ENCODE measurements around the gene RAB11FIP4.

Gene RAB11FIP4

GRCh38 chr17:31527606-31528005 lies 136.1 kb downstream of the RAB11FIP4 start:
- DNase-seq = no peak

- DNase-seq = no peak
Measured at GRCh38 chr17:31528291-31528874, 136.9 kb downstream of the RAB11FIP4 start.

GRCh38 chr17:31529841-31530251 lies 138.4 kb downstream of the RAB11FIP4 start:
- no peak for DNase-seq

GRCh38 chr17:31530391-31530985 lies 139.0 kb downstream of the RAB11FIP4 start:
- DNase-seq = no peak

DNA sequence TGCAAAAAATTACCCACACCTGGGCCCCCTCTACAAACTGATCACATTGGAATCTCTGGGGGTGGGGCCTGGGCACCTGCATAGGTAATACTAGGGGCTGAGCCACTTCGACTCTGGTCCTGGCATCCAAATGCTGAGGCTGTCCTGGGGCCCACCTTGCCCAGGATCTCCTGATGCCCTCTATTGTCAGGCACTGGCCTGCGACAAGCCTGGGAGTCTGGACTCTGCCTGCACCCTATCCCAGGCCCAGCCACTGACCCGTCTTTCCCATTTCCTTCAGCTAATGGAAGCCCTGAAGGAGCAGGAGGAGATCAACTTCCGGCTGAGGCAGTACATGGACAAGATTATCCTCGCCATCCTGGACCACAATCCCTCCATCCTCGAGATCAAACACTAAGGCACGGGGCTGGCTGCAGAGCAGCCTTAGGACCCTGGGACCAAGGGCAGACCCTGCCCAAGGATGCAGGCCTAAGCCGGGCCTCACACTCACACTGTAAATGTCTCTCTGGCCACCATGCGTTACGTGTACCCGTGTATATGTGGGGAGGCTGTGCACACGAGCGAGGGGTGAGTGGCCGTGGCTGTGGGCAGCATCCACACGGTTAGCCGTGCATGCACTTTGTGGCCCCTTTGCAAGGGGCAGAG lies 140.0 kb downstream of the RAB11FIP4 start:
- no peak for DNase-seq

- DNase-seq = no peak
Measured at GRCh38 chr17:31532081-31532480, 140.6 kb downstream of the RAB11FIP4 start.

- DNase-seq = no peak
Measured at GRCh38 chr17:31532526-31532925, 141.1 kb downstream of the RAB11FIP4 start.

GRCh38 chr17:31533546-31534155 lies 142.2 kb downstream of the RAB11FIP4 start:
- no peak for DNase-seq

DNA sequence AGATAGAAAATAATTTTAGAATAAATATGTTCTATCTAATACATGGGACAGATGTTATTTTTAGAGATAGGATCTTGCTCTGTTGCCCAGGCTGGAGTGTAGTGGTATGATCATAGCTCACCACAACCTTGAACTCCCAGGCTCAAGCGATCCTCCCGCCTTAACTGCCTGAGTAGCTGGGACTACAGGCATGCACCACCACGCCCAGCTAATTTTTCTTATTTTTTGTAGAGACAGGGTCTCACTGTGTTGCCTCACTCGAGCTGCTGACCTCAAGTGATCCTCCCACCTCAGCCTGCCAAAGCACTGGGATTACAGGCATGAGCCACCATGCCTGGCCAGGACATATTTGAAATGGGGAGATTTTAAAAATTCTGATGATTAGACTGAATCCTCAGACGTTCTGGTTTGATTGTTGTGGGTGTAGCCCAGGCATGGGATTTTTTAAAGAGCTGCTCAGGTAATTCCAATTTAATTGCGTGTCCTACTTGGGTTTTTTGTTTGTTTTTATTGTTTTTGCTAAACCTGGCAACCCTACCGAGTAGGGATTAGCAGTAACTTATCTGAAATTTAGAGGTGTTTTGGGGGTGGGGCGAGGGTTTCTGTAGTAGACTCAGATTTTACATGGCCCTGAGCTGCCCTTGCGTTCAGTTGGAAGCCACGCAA lies 142.9 kb downstream of the RAB11FIP4 start:
- no peak for DNase-seq

DNA sequence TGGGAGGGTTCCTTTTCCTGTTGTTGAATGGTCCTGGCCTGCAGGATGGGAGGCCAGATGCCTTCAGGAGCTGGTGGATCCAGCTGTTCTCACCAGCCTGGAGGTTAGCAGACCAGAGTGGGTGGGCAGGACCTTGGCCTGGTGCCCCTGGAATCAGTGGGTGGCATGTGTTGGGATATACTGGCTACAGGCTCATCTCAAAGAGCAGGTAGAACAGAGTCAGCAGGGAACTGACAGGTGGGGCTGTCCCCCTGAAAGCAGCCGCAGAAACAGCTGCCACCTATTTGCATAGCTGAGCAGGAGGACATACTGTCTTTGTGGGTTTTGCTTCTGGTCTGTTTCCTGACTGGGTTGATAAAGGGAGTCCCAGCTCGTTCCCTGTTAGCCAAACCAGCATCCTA lies 144.1 kb downstream of the RAB11FIP4 start:
- DNase-seq = no peak

DNA sequence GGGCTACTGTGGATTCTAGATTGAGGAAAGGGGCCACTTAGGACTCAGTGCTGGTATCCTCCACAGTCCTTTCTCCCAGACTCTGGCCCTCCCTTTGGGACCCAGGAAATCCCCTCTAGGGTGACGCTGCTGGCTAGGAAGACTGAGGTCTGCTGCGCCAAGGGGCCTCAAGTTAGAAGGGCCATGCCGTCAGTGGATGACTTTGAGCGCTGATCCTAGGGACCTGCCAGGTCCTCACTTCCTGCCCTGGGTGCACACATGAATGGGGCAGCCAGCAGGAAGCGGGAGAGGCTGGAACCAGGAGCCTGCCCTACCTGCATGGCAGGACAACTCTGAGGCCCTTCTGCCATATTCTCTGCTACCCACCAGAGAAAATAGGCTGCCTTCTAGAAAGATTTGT lies 145.0 kb downstream of the RAB11FIP4 start:
- DNase-seq = no peak

DNA sequence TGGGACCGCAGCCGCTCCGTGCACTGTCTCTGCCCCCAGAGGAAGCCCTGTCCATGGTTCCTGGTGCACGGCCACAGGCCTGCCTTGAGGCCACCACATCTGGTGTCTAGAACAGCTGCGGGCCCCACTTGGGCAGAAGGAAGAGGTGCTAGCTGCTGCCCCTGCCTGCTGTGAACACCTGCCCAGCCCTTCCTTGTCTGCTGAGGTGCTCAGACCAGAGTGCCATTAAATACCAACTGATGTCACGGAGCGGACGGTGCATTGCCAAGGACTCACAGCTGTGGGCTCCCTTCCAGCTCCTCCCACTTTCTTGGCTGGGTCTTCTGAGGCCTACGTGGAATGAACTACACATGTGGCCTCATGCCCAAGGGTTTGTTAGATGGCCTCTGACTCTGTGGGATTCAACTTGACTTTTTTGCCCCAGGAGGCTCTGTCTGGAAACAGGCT lies 146.1 kb downstream of the RAB11FIP4 start:
- no peak for DNase-seq

DNA sequence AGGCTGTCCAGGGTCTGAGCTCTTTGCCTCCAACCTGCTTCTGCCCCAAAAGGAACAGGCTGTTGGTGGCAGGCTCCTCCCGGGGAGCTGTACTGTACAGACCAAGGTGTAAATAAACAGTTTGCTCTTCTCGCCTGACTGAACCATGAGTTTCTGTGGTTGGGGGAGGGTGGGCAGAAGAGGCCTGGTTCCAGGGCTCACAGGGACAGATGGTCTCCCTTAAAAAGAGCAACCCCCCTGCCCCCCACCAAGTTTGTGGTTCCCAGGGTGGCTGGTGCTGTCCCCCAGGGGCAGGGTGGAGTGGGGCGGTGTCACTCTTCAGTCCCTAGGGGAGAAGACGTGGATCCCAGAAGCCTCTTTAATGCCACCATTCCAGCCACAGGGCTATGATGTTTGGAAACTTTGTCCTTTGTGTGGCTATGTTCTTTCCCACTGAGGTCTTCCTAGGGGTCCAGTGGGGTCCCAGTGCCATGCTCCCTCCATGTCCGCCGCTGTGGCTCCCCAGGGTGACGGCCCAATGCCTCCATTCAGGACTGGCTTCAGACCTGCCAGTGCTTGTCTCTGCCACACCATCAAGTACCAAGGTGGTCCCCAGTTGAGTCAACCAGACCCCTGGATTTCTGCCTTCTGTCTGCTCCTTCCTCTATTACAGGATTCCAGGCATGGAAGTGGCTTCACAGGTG lies 146.7 kb downstream of the RAB11FIP4 start:
- DNase-seq = no peak

DNA sequence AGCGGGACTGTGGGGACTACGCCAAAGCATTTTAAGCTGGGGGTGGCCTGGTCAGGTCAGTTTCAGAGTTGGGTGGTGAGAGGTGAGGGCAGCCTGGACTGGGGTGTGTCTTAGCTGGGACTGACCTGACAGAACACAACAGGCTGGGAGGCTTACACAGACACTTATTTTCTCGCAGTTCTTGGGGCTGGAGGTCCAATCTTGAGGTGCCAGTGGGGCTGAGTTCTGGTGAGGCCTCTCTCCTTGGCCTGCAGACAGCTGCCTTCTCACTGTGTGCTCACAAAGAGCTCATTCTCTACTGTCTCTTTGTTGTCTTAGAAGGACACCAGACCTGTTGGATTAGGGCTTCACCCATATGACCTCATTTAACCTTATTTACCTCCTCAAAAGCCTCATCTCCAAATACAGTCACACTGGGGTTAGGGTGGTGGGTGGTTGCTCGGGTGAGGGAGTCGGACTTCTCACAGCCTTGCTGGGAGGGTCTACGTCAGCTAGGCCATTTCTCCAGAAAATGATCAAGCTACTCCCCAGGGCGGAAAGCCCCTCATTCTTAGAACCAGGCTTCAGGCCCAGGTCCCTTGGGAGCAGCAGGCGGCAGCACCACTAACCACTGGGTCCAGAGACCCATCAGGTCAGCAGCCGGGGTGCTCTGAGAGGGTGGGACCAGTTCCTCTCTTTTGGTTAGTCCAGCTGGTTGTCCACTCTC lies 149.3 kb downstream of the RAB11FIP4 start:
- no peak for DNase-seq

- no peak for DNase-seq
Measured at GRCh38 chr17:31541559-31541958, 150.1 kb downstream of the RAB11FIP4 start.

- no peak for DNase-seq
Measured at GRCh38 chr17:31544186-31544585, 152.7 kb downstream of the RAB11FIP4 start.

DNA sequence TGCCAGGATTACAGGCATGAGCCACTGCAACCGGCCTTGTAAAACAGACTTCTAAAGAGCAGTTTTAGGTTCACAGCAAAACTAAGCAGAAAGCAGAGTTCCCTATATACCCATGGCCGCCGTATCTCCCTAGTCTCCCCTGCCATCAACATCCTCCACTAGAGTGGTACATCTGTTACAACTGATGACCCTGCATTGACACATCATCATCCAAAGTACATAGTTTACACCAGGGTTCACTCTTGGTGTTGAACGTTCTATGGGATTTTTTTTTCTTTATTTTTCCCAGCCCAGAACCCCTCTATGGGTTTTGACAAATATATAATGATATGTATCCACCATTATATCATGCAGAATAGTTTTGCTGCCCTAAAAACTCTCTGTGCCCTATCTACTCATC lies 155.2 kb downstream of the RAB11FIP4 start:
- DNase-seq = no peak

- DNase-seq = no peak
Measured at GRCh38 chr17:31548709-31549108, 157.2 kb downstream of the RAB11FIP4 start.

GRCh38 chr17:31549121-31549524 lies 157.6 kb downstream of the RAB11FIP4 start:
- no peak for DNase-seq

- peak; percentile 93 for DNase-seq
Measured at GRCh38 chr17:31549525-31550388, 158.3 kb downstream of the RAB11FIP4 start.

GRCh38 chr17:31550389-31551056 lies 159.0 kb downstream of the RAB11FIP4 start:
- no peak for DNase-seq

All from activated T-cell treated with anti-CD3 and anti-CD28 coated beads, Interleukin-2, amount 50 U/mL, for 1 hour (primary cell).